Endometrial microvascular endothelial cells (primary cell): ENCODE measurements around the gene TMPRSS6. TPM values are rescaled to one million over a fixed set of nuclear protein-coding genes. Genes with fewer than 3 reads are reported as not detected.

Experiments
- in situ Hi-C: cut with HindIII; loops from 2 replicates; pipeline ENCODE4 v1.10.0; 2017; ENCODE audit warnings: low sequenced_read_pairs, low pct_unique_long_range_greater_than_20kb; ENCODE audit errors: inconsistent ontology term
- total RNA-seq: library from RNA; depleted of rRNA; stranded (reverse); fragments of >200 nt; gene quantifications from one replicate; pipeline ENCODE4 v1.2.3, GENCODE V29; 2015; ENCODE audit errors: inconsistent ontology term

TMPRSS6 gene
- total RNA-seq, 1 donor from 2014 or later = not detected

DNA sequence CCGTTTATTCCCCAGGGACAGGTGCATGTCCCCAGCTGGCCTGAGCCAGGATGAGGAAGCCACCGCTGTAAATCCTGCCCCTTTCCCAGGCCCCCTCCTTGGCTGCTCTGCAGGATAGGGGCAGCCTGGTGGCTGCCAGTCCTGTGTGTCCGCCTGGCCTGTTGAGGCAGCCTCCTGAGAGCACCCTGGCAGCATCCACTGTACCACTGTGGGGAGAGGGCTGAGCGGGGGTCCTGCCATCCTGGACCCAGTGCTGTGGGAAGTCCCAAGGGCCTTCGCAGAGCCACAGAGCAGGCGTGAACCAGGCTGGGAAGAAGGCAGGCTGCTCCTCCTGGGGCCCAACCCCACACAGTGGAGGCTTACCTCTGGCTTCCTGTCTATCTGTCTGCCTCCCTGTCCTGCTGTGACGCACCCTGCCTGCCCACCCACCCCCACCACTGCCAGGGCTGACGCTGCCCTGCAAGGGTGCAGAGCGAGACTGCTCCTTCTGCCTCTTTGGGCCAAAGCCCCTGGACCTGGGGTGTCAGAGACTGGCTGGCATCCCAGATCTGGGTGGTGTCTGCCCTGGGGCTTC is 49.5 kb downstream of the TMPRSS6 start:
- in situ Hi-C loops = no loop called here

DNA sequence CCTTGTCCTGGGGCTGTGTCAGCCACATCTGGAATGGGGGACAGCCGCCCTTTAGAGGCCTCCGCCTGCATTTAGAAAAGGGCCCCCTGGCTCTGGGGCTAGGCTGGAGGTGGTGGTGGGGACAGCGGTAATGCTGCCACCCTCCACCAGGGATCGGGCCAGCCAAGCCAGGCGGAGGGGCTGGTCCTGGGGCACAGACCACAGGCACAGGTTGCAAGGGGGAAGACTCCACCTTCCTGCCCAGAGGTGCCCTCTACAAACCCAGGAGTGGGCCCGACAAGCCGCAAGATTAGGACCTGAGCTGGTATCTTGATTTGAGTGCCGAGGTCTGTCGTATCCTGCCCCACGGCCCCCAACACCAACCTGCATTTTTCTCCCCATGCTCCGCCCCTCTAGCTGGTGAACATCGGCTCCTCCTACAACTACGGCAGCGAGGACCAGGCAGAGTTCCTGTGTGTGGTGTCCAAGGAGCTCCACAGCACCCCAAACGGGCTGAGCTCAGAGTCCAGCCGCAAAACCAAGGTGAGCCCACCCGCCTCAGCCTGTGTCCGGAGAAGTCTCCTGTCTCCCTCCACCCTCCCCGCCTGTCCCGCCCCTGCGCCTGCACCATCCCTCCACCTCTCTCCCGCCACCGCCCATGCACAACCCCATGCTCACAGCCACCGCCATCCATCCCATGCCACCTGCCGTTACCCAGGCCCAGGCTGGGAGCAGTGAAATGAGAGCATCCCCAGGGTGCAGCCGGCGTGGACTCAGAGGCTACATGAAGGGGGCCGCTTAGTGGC is 50.4 kb downstream of the TMPRSS6 start:
- in situ Hi-C loops = no loop called here

DNA sequence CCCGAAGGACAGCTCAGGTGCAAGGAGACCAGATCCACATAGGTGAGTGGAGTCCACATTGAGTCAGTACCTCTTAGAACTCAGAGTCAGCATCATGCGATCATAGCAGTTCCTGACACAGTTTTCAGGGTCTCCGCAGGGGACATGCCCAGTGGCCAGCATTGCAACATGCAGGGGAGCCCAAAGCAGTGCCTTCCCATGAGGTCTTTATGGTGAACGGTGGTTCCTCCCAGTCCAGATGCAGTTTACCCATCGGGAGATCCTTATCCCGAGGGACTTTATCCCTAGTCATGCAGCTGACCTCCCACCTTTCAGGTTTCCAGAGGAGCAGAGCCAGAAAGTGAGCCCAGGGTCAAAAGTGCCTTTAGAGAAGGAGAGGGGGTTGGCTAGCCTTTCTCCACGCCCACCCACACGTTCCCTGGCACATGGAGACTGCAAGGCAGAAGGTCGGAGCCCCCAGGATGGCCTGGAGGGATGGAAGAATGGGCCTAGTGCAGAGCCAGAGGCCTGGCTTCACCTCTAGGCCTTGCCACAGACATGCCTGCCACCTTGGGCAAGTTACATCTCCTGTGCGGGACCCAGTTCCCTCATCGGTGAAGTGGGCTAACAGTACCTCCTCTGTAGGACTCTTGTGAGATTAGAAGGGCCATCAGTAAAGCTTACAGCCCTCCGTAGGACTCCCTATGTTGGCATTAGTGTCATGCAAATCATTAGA is 51.6 kb downstream of the TMPRSS6 start:
- in situ Hi-C loops = no loop called here

DNA sequence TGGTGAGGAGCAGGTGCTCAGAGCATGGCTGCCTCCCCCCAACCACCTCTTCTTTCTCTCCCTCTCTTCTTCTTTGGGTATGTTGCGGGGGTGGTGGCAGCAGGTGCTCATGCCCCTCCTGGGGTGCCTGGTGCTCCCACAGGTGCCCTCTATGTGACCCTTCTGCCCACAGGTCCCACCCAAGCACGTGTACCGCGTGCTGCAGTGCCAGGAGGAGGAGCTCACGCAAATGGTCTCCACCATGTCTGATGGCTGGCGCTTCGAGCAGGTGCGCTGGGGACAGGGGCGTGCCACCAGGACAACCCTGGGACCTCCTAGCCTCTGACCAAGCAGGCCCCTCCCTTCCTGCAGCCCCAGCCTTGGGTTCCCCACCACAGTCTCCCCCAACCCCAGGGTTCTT is 52.3 kb downstream of the TMPRSS6 start:
- in situ Hi-C loops = no loop called here

DNA sequence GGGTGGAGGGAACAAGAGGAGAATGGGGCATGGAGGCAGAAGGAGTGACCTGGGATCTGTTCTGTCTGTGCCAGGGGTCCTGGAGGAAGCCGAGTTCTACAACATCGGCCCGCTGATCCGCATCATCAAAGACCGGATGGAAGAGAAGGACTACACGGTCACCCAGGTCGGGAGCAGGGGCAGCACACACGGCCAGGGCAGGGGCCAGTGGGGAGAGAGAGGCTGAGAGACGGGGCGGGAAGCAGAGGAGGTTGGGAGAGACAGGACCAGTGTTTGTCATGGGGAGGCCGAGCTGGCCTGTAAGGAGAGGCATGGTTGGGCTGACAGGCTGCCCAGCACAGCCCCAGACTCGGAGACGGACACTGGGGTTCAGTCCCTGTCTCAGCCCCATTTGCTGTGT is 53.3 kb downstream of the TMPRSS6 start:
- in situ Hi-C loops = no loop called here

DNA sequence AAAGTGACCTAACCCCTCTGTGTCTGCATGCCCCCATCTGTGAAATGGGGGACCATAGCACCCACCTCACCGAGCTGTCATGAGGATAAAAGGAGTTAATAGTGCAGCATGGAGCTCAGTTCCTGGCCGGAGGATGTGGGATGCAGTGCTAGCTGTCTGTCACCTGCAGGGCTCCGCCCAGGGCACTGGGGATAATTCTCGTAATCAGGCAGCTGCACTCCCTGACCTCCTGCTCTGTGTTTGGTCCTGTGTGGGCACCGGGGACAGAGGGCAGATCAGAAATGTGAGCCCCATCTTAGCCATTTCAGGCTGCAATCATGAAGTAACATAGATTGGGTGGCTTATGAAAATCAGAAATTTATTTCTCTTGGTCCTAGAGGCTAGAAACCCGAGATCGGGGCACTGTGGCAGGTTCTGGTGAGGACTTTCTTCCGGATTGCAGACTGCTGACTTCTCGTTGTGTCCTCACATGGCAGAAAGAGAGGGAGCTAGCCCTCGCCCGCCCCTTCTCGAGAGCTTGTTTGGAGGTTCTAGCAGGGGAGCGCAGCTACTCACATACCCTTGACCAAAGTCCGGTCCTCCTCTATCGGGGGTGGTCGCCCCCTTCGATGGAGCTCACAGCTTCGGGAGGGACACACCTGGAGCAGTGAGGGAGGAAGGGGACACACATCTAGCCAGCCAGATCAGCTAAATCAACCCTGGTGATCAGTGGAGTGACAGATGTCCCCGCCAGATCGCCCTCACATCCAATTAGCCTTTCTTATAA is 54.7 kb downstream of the TMPRSS6 start:
- in situ Hi-C loops = no loop called here

DNA sequence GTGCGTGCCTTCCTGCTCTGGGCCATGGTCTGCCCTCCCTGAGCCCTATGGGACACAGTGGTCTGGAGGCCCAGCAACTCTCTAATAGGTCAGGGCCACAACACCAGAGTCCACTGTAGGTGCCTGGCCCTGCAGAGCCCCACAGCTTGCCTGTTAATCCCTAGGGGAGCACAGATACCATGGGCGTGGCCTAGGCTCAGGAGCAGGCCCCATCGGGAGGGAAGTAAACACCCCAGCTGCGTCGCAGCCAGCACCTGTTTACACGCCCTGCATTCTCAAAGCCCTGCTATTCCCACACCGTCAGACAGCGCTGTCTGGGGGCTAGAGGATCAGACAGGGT is 55.5 kb downstream of the TMPRSS6 start:
- in situ Hi-C loops = no loop called here

DNA sequence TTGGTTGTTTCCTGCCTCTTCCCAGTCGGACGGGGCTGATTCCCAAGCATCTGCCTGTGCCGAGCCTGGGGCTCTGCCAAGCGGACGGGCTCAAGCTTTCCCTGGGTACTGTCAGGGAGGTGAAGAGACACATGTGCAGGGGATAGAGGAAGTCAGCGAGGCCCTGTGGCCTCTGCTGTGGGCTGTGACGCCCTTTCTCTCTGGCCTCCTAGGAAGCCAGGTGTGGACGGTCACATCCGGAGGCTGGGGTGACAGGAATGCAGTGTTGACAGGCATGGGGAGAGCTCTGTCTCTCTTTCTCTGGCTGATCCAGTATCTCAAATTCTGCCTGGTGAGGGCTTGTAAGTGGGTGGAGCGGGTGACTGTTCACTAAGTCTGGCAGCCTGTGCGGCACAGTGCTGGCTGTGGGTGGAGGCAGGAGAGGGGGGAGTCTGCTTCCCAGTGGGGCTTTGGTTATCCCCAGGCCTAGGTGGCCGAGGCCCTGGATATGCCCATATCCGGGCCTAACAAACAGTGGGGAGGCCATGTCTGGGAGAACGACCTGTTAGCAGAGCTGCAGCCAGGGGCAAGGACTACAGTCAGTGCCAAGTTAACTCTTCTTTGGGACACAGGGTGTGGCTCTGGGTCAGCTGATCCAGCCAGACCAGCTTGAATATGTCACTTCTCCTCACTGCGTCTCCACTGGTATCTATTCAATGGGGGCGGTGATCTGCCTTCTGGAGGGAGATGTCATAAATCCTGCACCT is 56.0 kb downstream of the TMPRSS6 start:
- in situ Hi-C loops = no loop called here

DNA sequence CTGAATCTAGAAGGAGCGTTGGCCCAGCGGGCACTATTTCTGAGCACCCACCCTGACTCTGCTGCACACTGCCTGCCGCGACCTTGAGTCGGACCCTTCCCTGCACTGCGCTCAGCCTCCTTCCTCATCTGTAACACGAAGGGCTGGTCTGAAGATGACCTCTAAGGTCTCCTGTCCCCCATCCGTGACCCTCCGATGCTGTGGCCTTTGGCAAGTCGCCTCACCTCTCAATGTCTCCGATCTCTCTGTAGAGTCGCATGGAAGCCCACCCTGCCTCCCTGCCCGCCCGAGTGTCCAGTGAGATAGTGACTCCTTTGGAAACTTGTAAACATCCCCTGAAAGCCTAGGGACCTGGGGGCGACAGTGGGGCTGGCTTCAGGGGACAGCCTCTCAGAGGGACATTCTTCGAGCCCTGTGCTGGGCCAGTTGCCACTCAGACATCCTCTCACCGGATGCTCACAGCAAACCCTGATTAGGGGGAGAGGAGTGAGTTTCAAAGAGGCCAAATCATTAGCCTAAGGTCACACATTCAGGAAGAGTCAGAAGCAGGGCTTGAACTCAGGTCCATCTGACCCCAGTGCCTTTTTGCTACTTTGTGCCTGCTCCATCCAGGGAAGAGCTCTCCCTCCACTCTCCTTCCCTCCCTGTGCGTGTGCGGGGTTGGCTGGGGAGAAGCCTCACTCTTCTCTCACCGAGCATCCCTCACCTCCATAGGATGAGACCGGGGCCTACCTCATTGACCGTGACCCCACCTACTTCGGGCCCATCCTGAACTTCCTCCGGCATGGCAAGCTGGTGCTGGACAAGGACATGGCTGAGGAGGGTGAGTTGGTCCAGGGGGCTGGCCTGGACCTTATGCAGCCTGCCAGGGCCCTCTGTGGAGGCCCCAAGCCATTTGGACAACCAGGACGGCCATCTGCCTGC is 56.9 kb downstream of the TMPRSS6 start:
- in situ Hi-C loops = no loop called here

DNA sequence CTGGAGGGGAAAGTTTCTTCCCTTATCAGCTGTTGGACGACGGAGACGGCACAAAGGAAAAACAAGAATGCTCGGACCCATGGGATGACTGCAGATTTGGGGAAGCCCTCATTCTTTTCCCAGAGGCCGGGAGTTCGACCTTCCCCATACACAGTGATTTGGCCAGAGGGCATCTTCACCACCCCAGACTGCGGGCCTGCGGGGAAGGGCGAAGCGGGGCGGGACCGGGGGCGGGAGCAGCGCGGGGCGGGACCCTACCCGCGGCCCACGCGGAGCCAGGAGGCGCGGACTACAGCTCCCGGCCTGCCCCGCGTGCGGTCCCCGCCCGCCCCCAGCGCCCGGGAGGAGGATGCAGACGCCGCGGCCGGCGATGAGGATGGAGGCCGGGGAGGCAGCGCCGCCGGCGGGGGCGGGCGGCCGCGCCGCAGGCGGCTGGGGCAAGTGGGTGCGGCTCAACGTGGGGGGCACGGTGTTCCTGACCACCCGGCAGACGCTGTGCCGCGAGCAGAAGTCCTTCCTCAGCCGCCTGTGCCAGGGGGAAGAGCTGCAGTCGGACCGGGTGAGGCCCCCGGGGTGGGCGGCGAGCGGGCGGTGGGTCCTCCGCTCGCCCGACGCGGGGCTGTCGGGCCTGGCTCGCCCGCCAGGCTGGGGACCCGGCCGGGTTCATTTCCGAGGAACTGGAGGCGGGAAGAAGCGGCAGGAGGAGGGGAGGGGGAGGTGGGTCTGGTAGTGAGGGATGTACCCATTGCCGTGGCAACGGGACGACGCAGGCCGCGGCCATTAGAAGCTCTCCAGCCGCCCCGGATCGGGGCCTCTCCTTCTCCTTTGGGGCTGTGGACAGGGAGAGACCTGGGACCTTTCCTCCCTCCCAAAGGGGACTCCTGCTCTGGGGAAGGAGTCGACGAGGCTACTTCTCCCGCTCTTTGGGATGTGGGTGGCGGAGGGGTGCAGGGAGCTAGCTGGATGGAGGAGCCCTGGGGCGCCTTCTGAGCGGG is 57.8 kb downstream of the TMPRSS6 start, which contains the start of gene KCTD17:
Gene KCTD17, plus strand, starts transcription at position 352 of the 995 bp plus-strand sequence. Its CDS starts 19 bp downstream, at position 371.
- in situ Hi-C loops = no loop called here

DNA sequence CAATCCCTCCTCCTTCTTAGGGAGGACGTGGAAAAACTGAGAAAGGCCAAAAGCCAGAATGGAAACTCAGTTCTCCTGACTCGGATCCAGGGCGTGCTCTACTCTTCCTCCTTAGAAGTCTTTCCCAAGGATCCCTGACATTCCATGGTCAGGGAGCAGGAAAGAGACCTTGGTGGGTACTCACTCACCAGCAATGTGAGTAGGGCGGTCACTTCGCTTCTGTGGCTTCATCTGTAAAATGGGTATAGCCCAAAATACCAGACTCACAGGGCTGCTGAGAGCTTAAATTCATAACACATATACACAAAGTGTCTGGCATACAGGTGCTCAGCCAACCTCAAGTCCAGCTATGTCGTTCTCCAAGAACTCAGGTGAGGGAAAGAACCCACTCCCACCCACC is 58.6 kb downstream of the TMPRSS6 start:
- in situ Hi-C loops = no loop called here

DNA sequence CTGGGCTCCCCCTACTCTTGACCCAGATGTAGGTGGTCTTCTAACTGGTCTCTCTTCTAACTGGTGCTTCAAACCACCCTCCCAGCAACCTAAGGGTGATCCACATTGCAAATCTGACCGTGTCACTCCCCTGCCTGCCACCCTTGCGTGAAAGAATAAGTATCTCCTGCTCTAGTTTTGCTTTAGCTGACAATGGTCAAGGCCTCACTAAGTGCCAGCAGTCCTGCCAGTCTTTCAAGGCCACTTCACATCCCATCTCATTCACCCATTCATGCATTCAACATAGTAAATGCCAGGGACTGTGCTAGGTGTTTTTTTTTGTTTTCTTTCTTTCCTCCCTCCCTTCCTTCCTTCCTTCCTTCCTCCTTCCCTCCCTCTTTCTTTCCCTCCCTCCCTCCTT is 60.3 kb downstream of the TMPRSS6 start:
- in situ Hi-C loops = no loop called here

DNA sequence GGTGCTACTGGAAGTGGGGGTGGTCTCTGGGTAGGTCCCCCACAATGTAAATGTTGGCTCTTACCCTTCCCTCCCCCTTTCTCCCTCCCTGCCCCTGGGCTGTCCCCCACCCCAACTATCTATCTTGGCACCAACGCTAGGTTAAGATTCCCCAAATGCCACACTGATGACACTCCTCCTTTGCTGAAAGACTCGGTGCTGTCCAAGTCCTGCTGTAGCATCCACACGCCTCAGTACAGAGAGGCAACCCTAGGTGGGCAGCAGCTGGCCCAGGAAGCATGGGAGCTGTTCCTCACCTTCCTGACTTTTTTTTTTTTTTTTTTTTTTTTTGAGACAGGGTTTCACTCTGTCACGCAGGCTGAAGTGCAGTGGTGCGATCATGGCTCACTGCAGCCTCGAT is 61.4 kb downstream of the TMPRSS6 start:
- in situ Hi-C loops = no loop called here

DNA sequence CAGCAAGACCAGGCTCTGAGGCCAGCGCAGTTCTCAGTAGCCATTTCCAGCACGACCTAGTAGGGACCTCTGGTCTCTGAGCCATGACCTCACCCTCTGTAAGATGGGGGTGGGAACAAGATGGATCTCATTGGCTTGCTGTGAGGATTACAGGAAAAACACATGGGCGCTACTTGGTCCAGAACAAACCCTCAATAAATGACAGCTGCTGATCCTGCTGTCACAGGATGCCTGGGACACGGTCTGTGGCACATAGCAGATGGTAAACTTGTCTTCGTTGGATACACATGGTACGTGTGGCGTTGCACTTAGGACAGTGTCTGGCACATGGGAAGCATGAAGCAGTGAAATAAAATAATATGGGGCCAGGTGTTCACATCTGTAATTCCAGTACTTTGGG is 62.5 kb downstream of the TMPRSS6 start:
- in situ Hi-C loops = no loop called here

DNA sequence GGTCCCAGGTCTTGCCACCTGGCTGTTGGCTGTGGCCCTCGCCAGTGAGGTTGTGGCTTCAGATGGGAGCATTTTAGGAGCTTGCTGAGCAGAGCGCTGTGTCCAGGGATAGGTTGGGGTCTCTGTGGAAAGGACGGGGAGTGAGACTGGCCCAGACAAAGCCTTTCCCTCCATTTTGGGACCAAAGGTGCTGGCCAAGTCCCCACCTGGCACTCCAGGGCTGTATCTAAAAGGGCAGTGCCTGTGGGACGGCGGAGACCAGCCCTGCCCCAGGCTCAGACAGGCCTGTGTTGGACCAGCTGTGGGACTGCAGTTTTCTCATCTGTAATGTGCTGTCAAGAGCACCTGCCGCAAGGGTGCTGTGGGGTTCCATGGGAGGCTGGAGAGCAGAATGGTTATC is 62.9 kb downstream of the TMPRSS6 start:
- in situ Hi-C loops = no loop called here

DNA sequence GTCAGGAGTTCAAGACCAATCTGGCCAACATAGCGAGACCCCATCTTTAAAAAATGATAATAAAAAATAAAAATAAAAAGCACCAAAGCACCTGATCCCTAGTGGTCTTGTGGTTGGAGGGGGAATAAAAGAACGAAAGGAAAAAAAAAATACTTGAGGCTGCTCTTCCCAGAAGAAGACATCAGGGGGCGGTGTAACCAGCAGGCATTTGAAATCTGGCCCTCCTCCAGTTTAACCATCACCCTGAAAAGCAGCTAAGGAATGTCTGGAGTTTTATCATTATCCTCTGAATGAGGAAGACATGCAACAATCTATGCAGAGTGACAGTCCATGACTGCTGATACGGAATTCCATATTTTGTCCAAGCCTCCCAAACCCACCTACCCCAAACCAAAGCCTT is 63.6 kb downstream of the TMPRSS6 start:
- in situ Hi-C loops = no loop called here
